Adipocyte (in vitro differentiated cells): ENCODE measurements around the gene LIM2.

Experiments
- DNase-seq: peaks from one replicate; pipeline ENCODE4 v3.0.0-alpha.2; 2015; ENCODE audit warnings: low read depth
- H3K27me3 ChIP-seq: replicated peaks from 2 replicates; pipeline ENCODE4 v1.7.0; 2013; ENCODE audit warnings: mild to moderate bottlenecking, low read length, moderate library complexity; ENCODE audit not compliant: control insufficient read depth, insufficient read depth
- H3K36me3 ChIP-seq: 2 replicates; pipeline ENCODE4 v1.7.0; 2013; ENCODE audit warnings: low read length, mild to moderate bottlenecking, moderate library complexity; ENCODE audit not compliant: control insufficient read depth, insufficient read depth, severe bottlenecking
- H3K4me1 ChIP-seq: 2 replicates; pipeline ENCODE4 v1.7.0; 2013; ENCODE audit warnings: mild to moderate bottlenecking, low read length, moderate library complexity; ENCODE audit not compliant: control insufficient read depth, insufficient read depth
- H3K4me3 ChIP-seq: 2 replicates; pipeline ENCODE4 v1.7.0; 2013; ENCODE audit warnings: mild to moderate bottlenecking, low read length, moderate library complexity
- H3K9ac ChIP-seq: 2 replicates; pipeline ENCODE4 v1.7.0; 2013; ENCODE audit warnings: mild to moderate bottlenecking, low read length, moderate library complexity
- H3K9me3 ChIP-seq: 2 replicates; pipeline ENCODE4 v1.7.0; 2013; ENCODE audit warnings: mild to moderate bottlenecking, low read length, moderate library complexity; ENCODE audit not compliant: control insufficient read depth

LIM2 gene

DNA sequence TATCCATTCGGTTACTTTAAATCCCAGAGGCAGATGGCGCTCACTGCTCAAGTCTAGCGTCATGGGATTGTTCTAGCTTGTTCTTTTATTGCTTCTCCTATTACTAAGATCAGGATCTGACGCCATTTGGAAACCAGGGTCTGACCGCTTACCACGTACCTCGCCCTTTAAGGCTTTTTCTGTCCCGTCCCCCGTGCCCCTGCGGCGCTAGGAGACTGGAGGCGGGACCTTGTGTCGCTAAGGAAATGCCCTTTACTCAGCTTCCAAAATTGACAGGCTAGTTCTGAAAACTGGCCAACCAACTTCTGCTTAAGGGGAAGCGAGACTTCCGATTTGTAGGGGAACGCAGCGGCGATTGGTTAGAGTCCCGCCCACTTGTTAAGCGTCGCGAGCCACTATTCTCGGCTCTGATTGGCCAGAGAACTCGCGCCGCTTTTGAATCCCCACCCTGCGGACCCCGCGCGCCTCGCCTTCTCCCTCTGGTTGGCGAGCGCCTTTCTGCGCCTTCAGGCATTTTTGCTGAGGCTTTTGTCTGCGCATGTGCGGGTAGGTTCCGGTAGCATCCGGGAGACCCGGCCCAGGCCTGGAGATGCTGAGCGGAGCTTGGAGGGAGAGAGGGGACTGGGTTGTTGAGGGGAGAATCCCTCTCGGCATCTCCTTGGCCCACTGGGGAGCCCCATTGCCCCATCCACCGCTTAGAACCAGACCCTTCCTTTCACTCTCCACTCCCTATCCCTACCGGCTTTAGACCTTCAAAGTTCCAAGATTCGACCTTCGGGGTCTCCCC is 6.5 kb upstream of the LIM2 start:
- Histone ChIP-seq H3K36me3 (no peaks in the 10 kb centered on the region), H3K9me3 (no peaks in the 10 kb centered on the region), H3K4me1 (peaks cover 8% of the 10 kb centered on the region), H3K4me3 (peak overlapping the region; percentile 85), H3K9ac (peak overlapping the region; percentile 89), H3K27me3 (peaks cover 5% of the 10 kb centered on the region)
- DNase-seq = peak; percentile 99

DNA sequence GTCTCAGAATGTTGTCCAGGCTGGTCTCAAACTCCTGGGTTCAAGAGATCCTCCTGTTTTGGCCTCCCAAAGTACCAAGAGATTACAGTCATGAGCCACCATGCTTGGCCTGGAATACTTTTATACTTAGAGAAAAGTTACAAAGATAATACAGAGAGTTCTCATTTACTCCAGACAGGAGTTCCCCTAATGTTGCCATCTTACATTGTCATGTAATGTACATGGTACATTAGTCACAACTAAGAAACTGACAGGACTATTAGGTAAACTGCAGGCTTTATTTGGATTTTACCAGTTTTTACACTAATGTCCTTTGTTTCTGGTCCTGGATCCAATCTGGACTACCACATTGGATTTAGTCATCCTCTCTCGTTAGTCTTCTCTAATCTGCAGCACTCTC is 4.9 kb upstream of the LIM2 start:
- DNase-seq = no peak
- H3K9me3 ChIP-seq = no peaks in the 10 kb centered on the region
- peaks cover 7% of the 10 kb centered on the region for H3K27me3 ChIP-seq
- H3K36me3 ChIP-seq = no peaks in the 10 kb centered on the region
- no peak overlapping the region for H3K4me3 ChIP-seq
- peaks cover 8% of the 10 kb centered on the region for H3K4me1 ChIP-seq
- no peak overlapping the region for H3K9ac ChIP-seq

- H3K4me1 ChIP-seq = peaks cover 8% of the 10 kb centered on the region
- DNase-seq = no peak
- no peaks in the 10 kb centered on the region for H3K9me3 ChIP-seq
- H3K9ac ChIP-seq = no peak overlapping the region
- peaks cover 7% of the 10 kb centered on the region for H3K27me3 ChIP-seq
- H3K4me3 ChIP-seq = no peak overlapping the region
- H3K36me3 ChIP-seq = no peaks in the 10 kb centered on the region
Observed at GRCh38 chr19:51391073-51391611, 3.4 kb upstream of the LIM2 start.

- no peaks in the 10 kb centered on the region for H3K9me3 ChIP-seq
- no peak overlapping the region for H3K4me3 ChIP-seq
- H3K27me3 ChIP-seq = peaks cover 7% of the 10 kb centered on the region
- H3K9ac ChIP-seq = no peak overlapping the region
- H3K4me1 ChIP-seq = peaks cover 4% of the 10 kb centered on the region
- no peaks in the 10 kb centered on the region for H3K36me3 ChIP-seq
- DNase-seq = no peak
Observed at GRCh38 chr19:51389143-51389542, 1.4 kb upstream of the LIM2 start.

DNA sequence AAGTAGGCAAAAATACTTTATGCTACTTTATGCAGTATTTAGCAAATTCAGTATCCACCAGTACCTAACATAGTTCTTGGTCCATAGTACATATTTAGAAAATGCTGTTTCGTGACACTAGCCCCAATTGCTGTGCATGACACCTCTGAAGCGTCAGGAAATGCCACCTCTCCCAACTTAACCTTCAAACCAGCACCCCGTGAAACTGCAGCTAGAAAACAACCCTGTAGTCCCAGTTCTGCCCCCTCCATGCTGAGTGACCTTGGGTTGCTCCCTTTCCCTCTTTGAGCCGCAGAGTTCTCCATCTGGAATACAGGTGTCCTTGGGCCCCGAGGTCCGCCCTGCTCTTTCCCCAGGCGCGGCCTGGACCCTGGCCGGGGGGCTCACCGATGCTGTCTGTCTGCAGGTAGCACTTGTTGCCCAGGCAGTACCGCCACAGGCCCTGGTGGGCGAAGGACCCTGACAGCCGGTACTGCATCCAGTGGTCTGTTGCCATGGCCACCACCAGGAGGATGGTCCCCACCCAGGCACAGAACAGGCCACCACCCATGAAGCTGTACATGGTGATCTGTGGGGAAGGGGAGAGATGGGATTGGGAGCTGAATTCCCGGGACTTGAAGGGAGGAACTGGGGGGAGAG is 773 bp downstream of the LIM2 start:
- H3K36me3 ChIP-seq = no peaks in the 10 kb centered on the region
- no peak overlapping the region for H3K9ac ChIP-seq
- no peaks in the 10 kb centered on the region for H3K9me3 ChIP-seq
- no peak overlapping the region for H3K4me3 ChIP-seq
- DNase-seq = no peak
- no peaks in the 10 kb centered on the region for H3K4me1 ChIP-seq
- H3K27me3 ChIP-seq = peaks cover 7% of the 10 kb centered on the region

DNA sequence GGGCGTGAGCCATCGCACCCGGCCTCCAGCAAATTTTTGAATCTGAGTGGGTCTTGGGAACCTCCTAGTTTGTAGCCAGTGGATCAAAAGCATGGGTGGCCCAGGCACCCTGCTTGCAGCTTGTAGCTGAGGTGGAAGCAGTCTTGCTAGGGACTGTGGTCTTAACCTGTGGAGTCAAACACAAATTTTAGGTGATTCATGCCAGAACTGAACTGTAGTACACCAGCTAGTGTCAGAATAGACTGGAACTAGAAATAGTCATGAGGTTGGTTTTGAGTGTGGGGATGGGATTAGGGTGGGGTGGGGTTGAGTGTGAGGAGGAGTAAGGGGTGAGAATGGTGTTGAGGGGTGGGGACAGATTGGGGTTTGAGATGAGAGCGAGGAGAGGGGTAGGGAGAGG is 5.8 kb downstream of the LIM2 start:
- no peaks in the 10 kb centered on the region for H3K27me3 ChIP-seq
- no peak overlapping the region for H3K4me3 ChIP-seq
- peaks cover 4% of the 10 kb centered on the region for H3K9me3 ChIP-seq
- no peak for DNase-seq
- H3K9ac ChIP-seq = no peak overlapping the region
- H3K4me1 ChIP-seq = no peaks in the 10 kb centered on the region
- H3K36me3 ChIP-seq = no peaks in the 10 kb centered on the region

DNA sequence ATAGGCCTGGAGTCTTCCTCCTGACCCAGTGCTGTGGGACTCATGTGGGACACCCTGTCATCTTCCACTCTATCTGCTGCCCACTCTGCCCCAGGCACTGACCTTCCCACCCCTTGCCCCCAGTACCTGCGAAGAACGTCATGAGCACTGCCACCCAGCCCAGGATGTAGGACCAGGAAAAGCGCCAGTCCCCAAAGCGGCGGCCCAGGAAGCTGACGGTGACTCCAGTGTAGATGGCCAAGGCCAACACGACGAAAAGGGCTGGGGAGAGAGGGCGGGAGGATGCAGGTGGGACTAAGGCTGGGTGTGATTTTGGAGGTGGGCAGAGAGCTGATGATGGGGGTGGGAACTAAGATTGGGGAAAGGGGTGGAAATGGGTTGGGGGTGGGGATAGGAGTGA is 7.4 kb downstream of the LIM2 start:
- Histone ChIP-seq H3K36me3 (no peaks in the 10 kb centered on the region), H3K9ac (no peak overlapping the region), H3K27me3 (no peaks in the 10 kb centered on the region), H3K4me3 (no peak overlapping the region), H3K9me3 (peaks cover 4% of the 10 kb centered on the region), H3K4me1 (no peaks in the 10 kb centered on the region)
- DNase-seq = no peak

DNA sequence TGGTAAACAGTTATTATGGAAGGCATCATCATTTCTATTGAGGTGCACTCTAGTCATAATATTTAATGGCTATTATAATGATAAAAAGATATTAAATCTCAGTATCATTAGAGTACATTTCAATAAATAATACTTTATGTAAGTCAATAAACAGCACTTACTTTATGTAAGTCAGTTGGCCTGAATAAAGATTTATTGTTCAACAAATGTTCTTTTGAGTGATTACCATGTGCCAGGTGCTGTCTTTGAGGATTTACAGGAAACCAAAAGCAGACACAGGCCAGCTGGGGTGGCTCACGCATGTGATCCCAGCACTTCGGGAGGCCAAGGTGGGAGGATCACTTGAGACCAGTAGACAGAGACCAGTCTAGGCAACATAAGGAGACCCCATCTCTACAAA is 10.4 kb downstream of the LIM2 start:
- H3K27me3 ChIP-seq = peaks cover 3% of the 10 kb centered on the region
- peaks cover 4% of the 10 kb centered on the region for H3K9me3 ChIP-seq
- DNase-seq = no peak
- no peaks in the 10 kb centered on the region for H3K36me3 ChIP-seq
- no peaks in the 10 kb centered on the region for H3K4me1 ChIP-seq
- H3K4me3 ChIP-seq = no peak overlapping the region
- H3K9ac ChIP-seq = no peak overlapping the region

DNA sequence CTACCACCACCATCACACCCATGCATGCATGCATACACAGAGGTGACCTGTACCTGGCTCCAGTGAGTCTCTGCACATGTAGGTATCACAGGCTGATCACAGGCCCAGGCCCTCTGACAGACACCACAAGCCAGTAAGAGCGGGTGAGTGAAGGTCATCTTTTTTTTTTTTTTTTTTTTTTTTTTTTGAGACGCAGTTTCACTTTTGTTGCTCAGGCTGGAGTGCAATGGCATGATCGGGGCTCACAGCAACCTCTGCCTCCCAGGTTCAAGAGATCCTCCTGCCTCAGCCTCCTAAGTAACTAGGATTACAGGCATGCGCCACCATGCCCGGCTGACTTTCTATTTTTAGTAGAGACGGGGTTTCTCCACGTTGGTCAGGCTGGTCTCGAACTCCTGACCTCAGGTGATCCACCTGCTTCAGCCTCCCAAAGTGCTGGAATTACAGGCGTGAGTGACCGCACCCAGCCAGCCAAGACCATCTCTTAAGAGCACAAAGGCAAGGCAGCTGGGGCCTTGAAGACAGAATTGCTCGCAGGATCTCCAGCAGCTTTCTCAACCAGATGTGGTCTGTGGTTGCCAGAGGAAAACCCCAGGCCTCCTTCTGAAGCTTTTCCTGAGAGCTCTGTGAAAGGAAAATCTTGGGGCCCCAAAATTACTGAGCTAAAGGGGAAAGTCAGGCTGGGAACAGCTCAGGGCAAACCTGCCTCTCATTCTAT is 12.1 kb downstream of the LIM2 start:
- Histone ChIP-seq H3K27me3 (peaks cover 4% of the 10 kb centered on the region), H3K4me1 (no peaks in the 10 kb centered on the region), H3K36me3 (no peaks in the 10 kb centered on the region), H3K9ac (no peak overlapping the region), H3K9me3 (no peaks in the 10 kb centered on the region), H3K4me3 (no peak overlapping the region)
- DNase-seq = no peak

DNA sequence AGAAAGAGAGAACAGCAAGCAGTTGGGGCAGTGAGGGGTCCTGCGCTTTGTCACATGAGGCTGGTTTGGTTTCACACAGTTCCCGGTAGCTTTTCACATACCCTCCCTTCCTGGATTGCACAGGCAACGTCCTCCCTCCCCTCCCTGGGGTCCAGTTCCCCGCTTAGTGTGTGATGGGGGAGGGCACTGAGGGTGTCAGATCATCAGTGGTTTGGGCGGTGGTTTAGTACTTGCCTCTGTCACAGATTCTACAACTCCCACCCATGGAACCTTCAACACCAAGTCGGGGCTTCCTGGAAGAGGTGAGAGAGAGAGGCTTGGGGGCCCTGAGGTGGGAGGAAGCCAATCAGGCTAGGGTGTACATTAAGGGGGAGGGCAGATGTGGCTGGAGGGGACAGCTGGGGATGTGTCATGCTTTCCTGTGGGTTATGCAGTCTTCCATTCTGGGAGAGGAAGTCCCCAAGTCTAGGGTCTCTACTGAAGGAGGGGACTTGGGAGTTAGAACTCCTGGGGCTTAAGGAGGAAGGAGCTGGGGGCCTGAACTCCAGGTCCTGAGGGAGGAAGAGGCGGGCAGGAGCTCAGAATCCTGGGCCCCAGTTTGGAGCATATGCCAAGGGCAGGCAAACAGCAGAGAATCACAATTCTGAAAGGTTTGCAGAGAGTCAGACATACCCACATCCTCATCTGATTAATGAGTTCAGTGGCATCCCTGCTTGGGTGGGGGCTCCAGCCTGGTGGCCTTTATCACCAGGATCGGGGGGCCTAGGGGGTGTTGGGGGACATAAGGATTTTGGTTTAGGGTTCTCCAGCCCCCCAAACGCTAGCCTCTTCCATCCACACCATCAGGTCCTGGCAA is 14.9 kb downstream of the LIM2 start, which contains the start of gene NKG7:
NKG7 (minus strand) TSS at position 6 of the 856 bp plus-strand sequence. CDS start 119 bp downstream, outside the sequence.
- Histone ChIP-seq H3K36me3 (no peaks in the 10 kb centered on the region), H3K4me3 (no peak within 1 kb of the TSS), H3K4me1 (peaks cover 4% of the 10 kb centered on the region), H3K9me3 (no peaks in the 10 kb centered on the region), H3K27me3 (peaks cover 4% of the 10 kb centered on the region), H3K9ac (no peak within 1 kb of the TSS)
- no peak for DNase-seq
